Measurements from ENCODE around the gene CH25H. TPM values are rescaled to one million over a fixed set of nuclear protein-coding genes. Genes with fewer than 3 reads are reported as not detected.

Gene CH25H
- total RNA-seq, 4 donors from 2014 or later = 0.70 to 9.9 (median 3.1) TPM; not detected in 1

DNA sequence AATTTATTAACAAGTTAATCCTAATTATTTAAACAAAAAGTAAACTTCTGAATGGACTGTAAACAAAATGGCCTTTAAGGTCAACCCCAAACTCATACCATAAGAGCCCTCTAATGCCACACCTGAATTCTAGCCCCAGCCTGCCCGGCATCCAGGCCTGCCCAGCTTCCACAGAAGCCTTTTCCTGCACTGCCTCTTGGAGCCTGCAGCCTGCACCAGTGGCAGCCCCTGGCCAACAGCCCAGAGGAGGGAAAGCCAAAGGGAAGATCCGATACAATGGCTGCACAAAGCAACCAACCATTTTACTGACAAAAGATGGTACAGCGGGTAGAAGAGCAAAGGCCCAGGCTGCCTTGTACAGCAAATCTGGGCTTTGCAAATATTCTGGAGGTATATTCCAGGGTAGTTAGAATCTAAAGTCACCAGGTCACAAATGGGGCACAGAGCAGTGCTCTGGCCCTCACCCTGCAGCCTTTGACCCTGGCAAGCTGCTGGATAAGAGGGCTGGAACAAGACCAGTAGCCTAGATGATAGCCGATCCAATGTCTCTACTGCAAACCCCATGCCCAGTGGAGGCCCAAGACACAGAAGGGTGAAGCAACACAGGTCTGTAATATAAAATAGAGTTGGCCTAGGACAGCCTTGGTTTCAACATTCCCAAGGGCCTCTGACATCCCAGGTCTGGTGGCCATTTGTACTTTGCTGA lies 12.5 kb upstream of the CH25H start:
- Histone ChIP-seq H3K4me3 (no peak overlapping the region), H3K4me1 (peaks cover 0 to 7% (median 0%) of the 10 kb centered on the region in 4 donors), H3K27me3 (no peaks in the 10 kb centered on the region), H3K36me3 (peaks cover 0 to 42% (median 0%) of the 10 kb centered on the region in 3 donors), H3K9me3 (no peaks in the 10 kb centered on the region), H3K27ac (no peak overlapping the region)
- no peak for DNase-seq
- no peak for TF ChIP-seq CTCF (IDR thresholded peaks at IDR 0.05)

DNA sequence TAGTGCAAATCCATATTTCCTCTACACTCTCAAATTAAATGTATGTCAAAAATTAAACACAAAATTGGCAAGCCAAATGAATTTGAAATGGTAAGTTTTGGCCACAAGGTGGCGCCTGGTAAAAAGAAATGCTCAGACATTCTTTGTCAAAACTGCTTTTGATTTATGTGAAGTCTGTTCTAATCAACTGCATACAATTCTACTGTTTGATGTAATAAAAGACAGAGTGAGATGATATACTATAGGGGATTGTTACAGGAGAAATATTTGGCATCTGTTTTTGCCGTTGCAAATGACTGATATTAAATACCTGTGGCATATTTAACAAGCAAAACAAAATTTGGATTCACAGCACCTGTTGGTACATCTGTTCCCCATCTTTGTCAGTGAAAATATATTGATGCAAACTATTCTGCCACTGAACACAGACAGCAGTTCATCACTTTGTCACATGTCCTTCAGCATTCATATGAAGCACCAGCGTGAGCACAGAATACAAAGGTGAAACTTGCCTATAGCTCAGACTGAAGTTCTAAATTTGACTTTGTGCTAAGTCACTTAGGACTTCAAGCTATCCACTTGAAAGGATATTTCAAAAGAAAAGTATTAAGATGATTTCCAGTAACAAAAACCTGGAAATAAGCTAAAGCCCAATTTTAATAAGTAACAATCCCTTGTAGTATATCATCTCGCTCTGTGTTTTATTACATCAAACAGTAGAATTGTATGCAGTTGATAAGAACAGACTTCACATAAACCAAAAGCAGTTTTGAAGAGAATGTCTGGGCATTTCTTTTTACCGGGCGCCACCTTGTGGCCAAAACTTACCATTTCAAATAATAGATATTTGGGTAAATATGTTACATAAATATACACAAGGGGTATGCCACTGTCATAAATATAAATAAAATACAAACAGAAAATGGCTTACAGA lies 10.2 kb upstream of the CH25H start:
- no peak for TF ChIP-seq POLR2A (IDR thresholded peaks at IDR 0.05)
- TF ChIP-seq CTCF (IDR thresholded peaks at IDR 0.05) = peak; percentile 67 to 90 (median 78)
- Histone ChIP-seq H3K4me1 (peaks cover 0 to 7% (median 0%) of the 10 kb centered on the region in 4 donors), H3K36me3 (peaks cover 0 to 34% (median 0%) of the 10 kb centered on the region in 3 donors), H3K27me3 (no peaks in the 10 kb centered on the region), H3K27ac (peak overlapping the region in 2 of 4 donors; percentile 12 to 32), H3K9me3 (no peaks in the 10 kb centered on the region), H3K4me3 (no peak overlapping the region)
- peak in 2 of 3 donors; percentile 56 to 84 for DNase-seq

GRCh38 chr10:89216056-89216455 lies 8.9 kb upstream of the CH25H start:
- Histone ChIP-seq H3K27ac (no peak overlapping the region), H3K9me3 (no peaks in the 10 kb centered on the region), H3K27me3 (no peaks in the 10 kb centered on the region), H3K4me3 (no peak overlapping the region), H3K36me3 (peaks cover 0 to 25% (median 0%) of the 10 kb centered on the region in 3 donors), H3K4me1 (peaks cover 0 to 7% (median 0%) of the 10 kb centered on the region in 4 donors)
- no peak for TF ChIP-seq CTCF (IDR thresholded peaks at IDR 0.05)
- TF ChIP-seq POLR2A (IDR thresholded peaks at IDR 0.05) = no peak
- DNase-seq = no peak

DNA sequence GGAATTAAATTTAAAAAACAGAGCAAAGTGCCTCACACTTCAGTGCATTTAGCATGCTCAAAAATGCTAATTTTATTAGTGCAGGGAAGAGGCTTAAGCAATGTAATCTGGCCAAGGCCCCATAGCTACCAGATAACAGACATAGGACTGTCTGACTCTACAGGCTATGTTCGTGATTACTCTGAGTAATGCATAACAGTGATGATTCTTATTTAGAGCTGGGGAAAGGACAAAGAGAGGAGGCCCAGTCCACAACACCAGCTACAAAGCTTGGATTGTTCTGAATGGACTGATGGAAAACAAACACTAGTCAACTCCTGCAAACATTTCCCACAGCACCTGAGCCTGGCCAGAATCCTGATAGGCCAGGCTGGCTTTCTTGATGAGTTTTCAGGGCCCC lies 8.4 kb upstream of the CH25H start:
- H3K27ac ChIP-seq = no peak overlapping the region
- TF ChIP-seq POLR2A (IDR thresholded peaks at IDR 0.05) (no peak), CTCF (IDR thresholded peaks at IDR 0.05) (no peak)
- H3K36me3 ChIP-seq = peaks cover 0 to 25% (median 0%) of the 10 kb centered on the region in 3 donors
- H3K4me3 ChIP-seq = no peak overlapping the region
- no peak for DNase-seq
- H3K27me3 ChIP-seq = no peaks in the 10 kb centered on the region
- peaks cover 0 to 7% (median 0%) of the 10 kb centered on the region in 4 donors for H3K4me1 ChIP-seq
- H3K9me3 ChIP-seq = no peaks in the 10 kb centered on the region

- no peak overlapping the region for H3K27ac ChIP-seq
- TF ChIP-seq CTCF (IDR thresholded peaks at IDR 0.05) (no peak), POLR2A (IDR thresholded peaks at IDR 0.05) (no peak)
These were observed 7.5 kb upstream of the CH25H start for GRCh38 chr10:89214566-89215165.

More at GRCh38 chr10:89214566-89215165, 7.5 kb upstream of the CH25H start:
- no peak for DNase-seq
- Histone ChIP-seq H3K36me3 (peaks cover 0 to 20% (median 0%) of the 10 kb centered on the region in 3 donors), H3K4me1 (peaks cover 0 to 7% (median 0%) of the 10 kb centered on the region in 4 donors), H3K9me3 (no peaks in the 10 kb centered on the region), H3K27me3 (no peaks in the 10 kb centered on the region), H3K4me3 (no peak overlapping the region)
